ENCODE data around the gene MAD1L1. TPM values are rescaled to one million over a fixed set of nuclear protein-coding genes. Genes with fewer than 3 reads are reported as not detected.

MAD1L1 gene
- total and polyA plus RNA-seq, 8 donors: 12.8 to 469 (median 27.3) TPM

- no peak overlapping the region for H3K4me3 ChIP-seq
- no peaks in the 10 kb centered on the region for H3K9me3 ChIP-seq
- peaks cover 20 to 44% (median 29%) of the 10 kb centered on the region in 4 donors for H3K4me1 ChIP-seq
- TF ChIP-seq POLR2AphosphoS5 (IDR thresholded peaks at IDR 0.05) (no peak), EP300 (IDR thresholded peaks at IDR 0.05) (no peak), POLR2A (IDR thresholded peaks at IDR 0.05) (no peak)
- TF ChIP-seq, protein P1, sequence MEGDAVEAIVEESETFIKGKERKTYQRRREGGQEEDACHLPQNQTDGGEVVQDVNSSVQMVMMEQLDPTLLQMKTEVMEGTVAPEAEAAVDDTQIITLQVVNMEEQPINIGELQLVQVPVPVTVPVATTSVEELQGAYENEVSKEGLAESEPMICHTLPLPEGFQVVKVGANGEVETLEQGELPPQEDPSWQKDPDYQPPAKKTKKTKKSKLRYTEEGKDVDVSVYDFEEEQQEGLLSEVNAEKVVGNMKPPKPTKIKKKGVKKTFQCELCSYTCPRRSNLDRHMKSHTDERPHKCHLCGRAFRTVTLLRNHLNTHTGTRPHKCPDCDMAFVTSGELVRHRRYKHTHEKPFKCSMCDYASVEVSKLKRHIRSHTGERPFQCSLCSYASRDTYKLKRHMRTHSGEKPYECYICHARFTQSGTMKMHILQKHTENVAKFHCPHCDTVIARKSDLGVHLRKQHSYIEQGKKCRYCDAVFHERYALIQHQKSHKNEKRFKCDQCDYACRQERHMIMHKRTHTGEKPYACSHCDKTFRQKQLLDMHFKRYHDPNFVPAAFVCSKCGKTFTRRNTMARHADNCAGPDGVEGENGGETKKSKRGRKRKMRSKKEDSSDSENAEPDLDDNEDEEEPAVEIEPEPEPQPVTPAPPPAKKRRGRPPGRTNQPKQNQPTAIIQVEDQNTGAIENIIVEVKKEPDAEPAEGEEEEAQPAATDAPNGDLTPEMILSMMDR (IDR thresholded peaks at IDR 0.05): no peak
- peak; percentile 39 to 75 for DNase-seq
- intact Hi-C loops (cut with DNase I; ENCODE audit: low total_unique reads): no loop called here
- H3K27me3 ChIP-seq: no peaks in the 10 kb centered on the region
- 21 to 73% (median 45%) methylated on average over 10 to 12 of the region's 12 CpGs for WGBS, 5 donors
- no peak overlapping the region for H3K27ac ChIP-seq
- H3K36me3 ChIP-seq: peaks cover 0 to 30% (median 14%) of the 10 kb centered on the region in 4 donors
These were observed 112.5 kb downstream of the MAD1L1 start for GRCh38 chr7:2120251-2120660.

- Histone ChIP-seq H3K9me3 (no peaks in the 10 kb centered on the region), H3K27me3 (no peaks in the 10 kb centered on the region), H3K36me3 (peaks cover 0 to 27% (median 10%) of the 10 kb centered on the region in 4 donors), H3K4me3 (no peak overlapping the region), H3K4me1 (peaks cover 20 to 48% (median 29%) of the 10 kb centered on the region in 4 donors), H3K27ac (no peak overlapping the region)
- intact Hi-C loops (cut with DNase I; ENCODE audit: low total_unique reads): no loop called here
- no peak for DNase-seq
- WGBS, 5 donors: 88 to 96% (median 95%) methylated on average over 18 to 25 of the region's 25 CpGs
- no peak for TF ChIP-seq POLR2AphosphoS5 (IDR thresholded peaks at IDR 0.05)
- TF ChIP-seq POLR2A (IDR thresholded peaks at IDR 0.05): no peak
- TF ChIP-seq EP300 (IDR thresholded peaks at IDR 0.05): no peak
- TF ChIP-seq, protein P1 (IDR thresholded peaks at IDR 0.05): no peak
These were observed 114.0 kb downstream of the MAD1L1 start for GRCh38 chr7:2118630-2119190.

GRCh38 chr7:2118056-2118455 is 114.7 kb downstream of the MAD1L1 start:
- intact Hi-C loops (cut with DNase I; ENCODE audit: low total_unique reads): no loop called here

DNA sequence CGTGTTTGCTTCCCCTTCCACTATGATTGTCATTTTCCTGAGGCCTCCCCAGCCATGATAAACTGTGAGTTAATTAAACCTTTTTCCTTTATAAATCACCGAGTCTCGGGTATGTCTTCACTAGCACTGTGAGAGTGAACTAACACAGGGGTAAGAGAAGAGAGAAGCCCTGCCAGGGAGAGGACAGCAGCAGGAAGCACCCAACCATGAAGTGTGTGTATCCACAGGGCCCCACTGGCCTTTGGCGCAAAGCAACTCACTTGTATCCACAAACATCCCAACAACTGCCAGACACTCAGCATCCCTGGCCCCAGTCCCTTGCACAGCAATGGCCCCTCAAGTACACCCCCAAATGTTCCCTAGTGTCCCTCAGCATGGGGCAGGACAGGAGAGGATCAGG is 115.1 kb downstream of the MAD1L1 start:
- TF ChIP-seq POLR2AphosphoS5 (IDR thresholded peaks at IDR 0.05) (no peak), POLR2A (IDR thresholded peaks at IDR 0.05) (no peak), EP300 (IDR thresholded peaks at IDR 0.05) (no peak)
- TF ChIP-seq, protein P1 (IDR thresholded peaks at IDR 0.05): no peak
- Histone ChIP-seq H3K4me1 (peaks cover 20 to 48% (median 29%) of the 10 kb centered on the region in 4 donors), H3K27ac (no peak overlapping the region), H3K9me3 (no peaks in the 10 kb centered on the region), H3K27me3 (no peaks in the 10 kb centered on the region), H3K36me3 (peaks cover 0 to 20% (median 4%) of the 10 kb centered on the region in 4 donors), H3K4me3 (no peak overlapping the region)
- intact Hi-C loops (cut with DNase I; ENCODE audit: low total_unique reads): no loop called here
- no peak for DNase-seq
- 73 to 94% (median 84%) methylated on average over 4 of the region's 4 CpGs for WGBS, 5 donors

More at GRCh38 chr7:2118056-2118455, 114.7 kb downstream of the MAD1L1 start:
- Histone ChIP-seq H3K9me3 (no peaks in the 10 kb centered on the region), H3K27ac (no peak overlapping the region), H3K36me3 (peaks cover 0 to 23% (median 6%) of the 10 kb centered on the region in 4 donors), H3K4me1 (peaks cover 20 to 48% (median 29%) of the 10 kb centered on the region in 4 donors), H3K4me3 (no peak overlapping the region), H3K27me3 (no peaks in the 10 kb centered on the region)
- WGBS, 5 donors: 92 to 100% (median 95%) methylated on average over 3 to 11 of the region's 11 CpGs
- DNase-seq: no peak
- TF ChIP-seq, protein P1 (IDR thresholded peaks at IDR 0.05): no peak
